Uterus (tissue), 2 donors: ENCODE data around the gene C1orf21.

ENCODE experiments used
- POLR2A ChIP-seq, 2 donors: fragments of 450-650 bp; IDR thresholded peaks; one replicate each; pipeline ENCODE4 v1.6.1; 2016; ENCODE audit warnings: antibody characterized with exemption in 2 of 2, mild to moderate bottlenecking in 1 of 2, moderate library complexity in 1 of 2
- TF ChIP-seq, protein P1 (sequence below), 4 experiments: fragments of 200-600 bp in 2 of 4; fragments of 450-650 bp in 2 of 4; sonication (generic) in 2 of 4; IDR thresholded peaks; one replicate each; pipeline ENCODE4 v1.5.1; 2016 to 2019; ENCODE audit warnings: antibody characterized with exemption in 4 of 4, mild to moderate bottlenecking in 2 of 4, moderate library complexity in 1 of 4

DNA sequence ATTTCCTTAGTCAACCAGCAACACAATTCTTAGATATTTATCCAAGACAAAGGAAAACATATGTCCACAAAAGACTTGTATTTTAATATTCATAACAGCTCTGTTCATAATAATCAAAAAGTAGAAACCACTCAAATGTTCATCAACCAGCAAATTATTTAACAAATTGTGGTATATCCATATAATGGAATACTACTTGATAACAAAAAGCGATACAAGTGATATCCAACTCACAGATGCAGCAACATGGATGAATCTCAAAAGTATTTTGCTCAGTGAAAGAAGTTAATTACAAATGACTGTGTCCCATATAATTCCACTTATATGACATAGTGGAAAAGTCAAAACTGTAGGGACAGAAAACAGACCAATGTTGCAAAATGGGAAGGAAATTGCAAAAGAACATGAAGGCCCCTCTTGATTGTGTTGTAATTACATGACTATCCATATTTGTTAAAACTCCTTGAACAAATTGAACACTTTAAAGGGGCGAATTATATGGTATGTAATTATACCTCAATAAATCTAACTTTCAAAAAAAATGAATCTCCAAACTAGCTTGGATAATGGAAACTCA, 250.9 kb downstream of the C1orf21 start:
- TF ChIP-seq, protein P1, sequence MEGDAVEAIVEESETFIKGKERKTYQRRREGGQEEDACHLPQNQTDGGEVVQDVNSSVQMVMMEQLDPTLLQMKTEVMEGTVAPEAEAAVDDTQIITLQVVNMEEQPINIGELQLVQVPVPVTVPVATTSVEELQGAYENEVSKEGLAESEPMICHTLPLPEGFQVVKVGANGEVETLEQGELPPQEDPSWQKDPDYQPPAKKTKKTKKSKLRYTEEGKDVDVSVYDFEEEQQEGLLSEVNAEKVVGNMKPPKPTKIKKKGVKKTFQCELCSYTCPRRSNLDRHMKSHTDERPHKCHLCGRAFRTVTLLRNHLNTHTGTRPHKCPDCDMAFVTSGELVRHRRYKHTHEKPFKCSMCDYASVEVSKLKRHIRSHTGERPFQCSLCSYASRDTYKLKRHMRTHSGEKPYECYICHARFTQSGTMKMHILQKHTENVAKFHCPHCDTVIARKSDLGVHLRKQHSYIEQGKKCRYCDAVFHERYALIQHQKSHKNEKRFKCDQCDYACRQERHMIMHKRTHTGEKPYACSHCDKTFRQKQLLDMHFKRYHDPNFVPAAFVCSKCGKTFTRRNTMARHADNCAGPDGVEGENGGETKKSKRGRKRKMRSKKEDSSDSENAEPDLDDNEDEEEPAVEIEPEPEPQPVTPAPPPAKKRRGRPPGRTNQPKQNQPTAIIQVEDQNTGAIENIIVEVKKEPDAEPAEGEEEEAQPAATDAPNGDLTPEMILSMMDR (IDR thresholded peaks at IDR 0.05), result no peak
- TF ChIP-seq POLR2A (IDR thresholded peaks at IDR 0.05), result no peak
